CD1c-positive myeloid dendritic cell (primary cell): ENCODE data around the gene EIF3B.
"Not testable (repeated sequence)": the region's sequence is repeated elsewhere in the genome, so short reads cannot be mapped to it uniquely, and the experiment has no call there.

Experiments used
- DNase-seq: peaks from one replicate; pipeline ENCODE4 v3.0.0-alpha.2; 2016; ENCODE audit errors: extremely low spot score

Gene EIF3B

GRCh38 chr7:2376351-2377154 is 21.9 kb downstream of the EIF3B start:
- no peak for DNase-seq

DNA sequence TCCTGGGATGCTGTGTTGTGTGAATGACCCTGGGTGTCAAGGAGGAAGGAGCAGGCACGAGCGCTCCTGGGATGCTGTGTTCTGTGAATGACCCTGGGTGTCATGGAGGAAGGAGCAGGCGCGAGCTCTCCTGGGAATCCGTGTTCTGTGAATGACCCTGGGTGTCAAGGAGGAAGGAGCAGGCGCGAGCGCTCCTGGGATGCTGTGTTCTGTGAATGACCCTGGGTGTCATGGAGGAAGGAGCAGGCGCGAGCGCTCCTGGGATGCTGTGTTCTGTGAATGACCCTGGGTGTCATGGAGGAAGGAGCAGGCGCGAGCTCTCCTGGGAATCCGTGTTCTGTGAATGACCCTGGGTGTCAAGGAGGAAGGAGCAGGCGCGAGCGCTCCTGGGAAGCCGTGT is 22.9 kb downstream of the EIF3B start:
- DNase-seq: not testable (repeated sequence)

DNA sequence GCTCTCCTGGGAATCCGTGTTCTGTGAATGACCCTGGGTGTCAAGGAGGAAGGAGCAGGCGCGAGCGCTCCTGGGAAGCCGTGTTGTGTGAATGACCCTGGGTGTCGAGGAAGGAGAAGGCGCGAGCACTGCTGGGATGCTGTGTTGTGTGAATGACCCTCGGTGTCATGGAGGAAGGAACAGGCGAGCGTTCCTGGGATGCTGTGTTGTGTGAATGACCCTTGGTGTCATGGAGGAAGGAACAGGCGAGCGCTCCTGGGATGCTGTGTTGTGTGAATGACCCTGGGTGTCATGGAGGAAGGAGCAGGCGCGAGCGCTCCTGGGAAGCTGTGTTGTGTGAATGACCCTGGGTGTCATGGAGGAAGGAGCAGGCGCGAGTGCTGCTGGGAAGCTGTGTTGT is 23.5 kb downstream of the EIF3B start:
- DNase-seq: not testable (repeated sequence)

DNA sequence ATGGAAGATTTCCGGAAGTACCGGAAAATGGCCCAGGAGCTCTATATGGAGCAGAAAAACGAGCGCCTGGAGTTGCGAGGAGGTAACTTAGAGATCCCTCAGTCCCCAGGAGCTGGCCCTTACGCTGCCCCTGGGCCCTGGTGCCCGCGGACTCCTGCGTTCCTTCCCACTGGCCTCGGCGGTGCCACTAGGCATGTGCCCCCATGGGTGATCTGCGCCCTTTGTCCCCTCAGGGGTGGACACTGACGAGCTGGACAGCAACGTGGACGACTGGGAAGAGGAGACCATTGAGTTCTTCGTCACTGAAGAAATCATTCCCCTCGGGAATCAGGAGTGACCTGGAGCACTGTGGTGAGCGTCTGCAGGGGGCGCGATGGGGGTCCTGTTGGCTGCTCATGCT is 24.5 kb downstream of the EIF3B start:
- no peak for DNase-seq

DNA sequence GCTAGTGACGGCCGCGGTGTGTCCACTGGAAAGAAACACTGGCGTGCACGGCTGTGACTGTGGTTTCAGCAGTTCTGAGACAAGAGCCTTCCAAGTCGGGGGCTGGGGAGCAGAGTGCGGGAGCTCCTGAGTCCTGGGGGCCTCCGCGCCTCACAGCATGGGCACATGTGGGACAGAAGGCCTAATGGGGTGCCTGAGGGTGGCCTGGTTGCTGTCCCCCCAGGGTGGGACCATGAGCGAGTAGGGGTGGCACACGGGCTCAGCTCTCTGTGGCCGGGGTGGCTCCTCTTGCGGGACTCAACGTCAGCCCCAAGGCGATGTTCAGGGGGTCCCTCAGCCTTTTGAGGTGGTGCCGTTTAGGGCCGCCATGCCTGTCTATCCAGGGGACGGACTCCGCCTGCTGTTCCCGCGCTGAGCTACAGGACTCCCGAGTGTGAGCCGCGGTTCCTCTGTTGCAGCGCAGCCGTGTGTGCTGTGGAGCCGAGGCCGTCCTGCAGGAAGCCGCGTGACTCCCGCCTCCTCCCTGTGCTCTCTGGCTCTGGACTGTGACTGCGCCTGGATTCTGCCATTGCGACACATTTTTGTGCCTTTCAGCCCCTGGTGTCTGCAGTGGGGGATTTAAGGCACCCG is 25.3 kb downstream of the EIF3B start:
- DNase-seq: no peak

DNA sequence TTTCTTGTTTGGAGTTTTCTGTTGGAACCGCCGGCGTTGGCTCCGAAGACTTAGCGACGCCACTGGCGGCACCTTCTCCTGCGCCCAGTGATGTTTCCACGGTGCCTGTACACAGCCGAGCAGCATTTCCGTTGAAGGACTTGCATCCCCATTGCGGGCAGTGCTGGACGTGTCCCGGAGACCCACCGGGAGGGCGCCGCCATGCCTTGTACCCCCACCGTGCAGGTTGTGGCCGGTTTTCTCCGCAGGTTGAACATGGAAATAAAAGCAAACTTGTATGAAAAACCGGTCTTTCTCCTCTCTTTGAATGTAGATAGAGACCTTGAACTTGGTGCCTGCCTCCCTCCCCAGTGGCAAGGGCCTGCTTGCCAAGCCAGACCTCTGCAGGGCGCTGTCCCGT is 25.8 kb downstream of the EIF3B start:
- no peak for DNase-seq

GRCh38 chr7:2381227-2381626 is 26.6 kb downstream of the EIF3B start:
- DNase-seq: no peak

GRCh38 chr7:2381881-2382509 is 27.4 kb downstream of the EIF3B start:
- DNase-seq: no peak

- no peak for DNase-seq
Observed at GRCh38 chr7:2383543-2384274, 29.1 kb downstream of the EIF3B start.

DNA sequence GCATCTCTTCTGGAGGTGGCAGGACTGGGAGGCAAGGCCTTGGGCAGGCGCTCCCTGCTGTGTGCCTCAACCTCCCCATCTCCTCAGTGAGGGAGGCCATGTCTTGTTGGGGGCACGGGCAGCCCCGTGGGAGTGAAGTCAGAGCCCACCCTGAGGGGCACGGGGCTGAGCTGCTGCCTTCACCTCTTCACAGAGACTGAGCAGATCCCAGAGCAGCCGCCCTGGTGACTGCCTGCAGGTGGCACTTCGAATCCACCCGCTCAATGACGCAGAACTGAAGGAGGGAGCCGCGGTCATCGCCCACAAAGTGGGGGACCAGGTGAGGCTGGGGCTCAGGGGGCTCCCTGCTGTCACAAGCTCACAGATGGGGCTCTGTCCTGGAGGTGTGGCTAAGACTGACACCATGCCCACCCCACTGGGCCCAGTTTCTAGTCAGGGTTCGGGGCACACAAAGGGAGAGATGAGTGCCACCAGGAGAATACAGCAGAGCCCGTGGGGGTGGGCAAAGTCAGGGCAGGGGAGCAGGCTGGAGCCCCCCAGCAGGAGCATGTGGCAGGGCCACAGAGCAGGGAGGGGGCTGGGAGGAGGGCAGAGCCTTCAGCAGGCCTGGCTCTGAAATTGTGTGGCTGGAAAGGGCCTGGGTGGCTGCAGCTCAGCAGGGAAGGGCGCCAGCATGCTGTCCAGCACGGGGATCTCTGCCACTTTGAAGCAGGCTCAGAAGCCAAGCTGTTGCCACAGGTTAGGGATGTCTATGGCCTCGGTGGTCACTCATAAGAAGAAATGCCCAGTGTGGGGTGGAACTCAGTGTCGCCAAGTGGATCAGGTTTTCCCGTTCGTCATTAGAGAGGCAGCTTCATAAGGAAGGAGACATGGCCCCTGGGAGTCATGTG is 30.0 kb downstream of the EIF3B start:
- no peak for DNase-seq

GRCh38 chr7:2386122-2386521 is 31.5 kb downstream of the EIF3B start:
- DNase-seq: not testable (repeated sequence)

DNA sequence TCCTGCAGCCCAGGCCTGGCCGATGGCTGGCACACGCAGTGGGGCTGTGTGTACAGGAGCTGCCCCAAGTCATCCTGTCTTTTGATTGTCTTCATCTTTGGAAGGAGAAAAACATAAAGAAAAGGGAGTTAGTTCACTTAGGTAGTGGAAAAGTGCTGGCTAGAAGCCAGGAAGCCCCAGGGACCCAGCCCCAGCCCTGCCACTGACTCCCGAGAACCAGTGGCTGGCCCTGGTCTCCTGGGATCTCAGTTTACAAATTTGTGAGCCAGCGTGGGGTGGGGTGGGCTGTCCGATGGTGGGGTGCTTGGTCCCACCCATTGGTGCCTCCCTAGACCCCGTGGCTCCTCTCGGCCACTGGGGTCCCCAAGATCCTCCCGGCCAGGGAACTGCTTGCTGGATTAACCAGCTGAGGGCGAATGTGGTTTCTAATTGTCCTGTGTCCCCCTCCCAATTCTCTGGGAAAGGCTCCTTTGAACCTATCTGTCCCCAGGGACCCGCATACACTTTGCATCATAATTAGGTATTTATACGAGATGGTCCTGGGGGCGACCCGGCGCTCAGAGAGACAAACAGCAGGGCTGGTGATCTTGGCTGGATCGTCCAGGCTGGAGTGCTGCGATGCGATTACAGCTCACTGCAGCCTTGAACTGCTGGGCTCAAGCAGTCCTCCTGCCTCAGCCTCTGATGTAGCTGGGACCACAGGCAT is 32.5 kb downstream of the EIF3B start:
- no peak for DNase-seq

DNA sequence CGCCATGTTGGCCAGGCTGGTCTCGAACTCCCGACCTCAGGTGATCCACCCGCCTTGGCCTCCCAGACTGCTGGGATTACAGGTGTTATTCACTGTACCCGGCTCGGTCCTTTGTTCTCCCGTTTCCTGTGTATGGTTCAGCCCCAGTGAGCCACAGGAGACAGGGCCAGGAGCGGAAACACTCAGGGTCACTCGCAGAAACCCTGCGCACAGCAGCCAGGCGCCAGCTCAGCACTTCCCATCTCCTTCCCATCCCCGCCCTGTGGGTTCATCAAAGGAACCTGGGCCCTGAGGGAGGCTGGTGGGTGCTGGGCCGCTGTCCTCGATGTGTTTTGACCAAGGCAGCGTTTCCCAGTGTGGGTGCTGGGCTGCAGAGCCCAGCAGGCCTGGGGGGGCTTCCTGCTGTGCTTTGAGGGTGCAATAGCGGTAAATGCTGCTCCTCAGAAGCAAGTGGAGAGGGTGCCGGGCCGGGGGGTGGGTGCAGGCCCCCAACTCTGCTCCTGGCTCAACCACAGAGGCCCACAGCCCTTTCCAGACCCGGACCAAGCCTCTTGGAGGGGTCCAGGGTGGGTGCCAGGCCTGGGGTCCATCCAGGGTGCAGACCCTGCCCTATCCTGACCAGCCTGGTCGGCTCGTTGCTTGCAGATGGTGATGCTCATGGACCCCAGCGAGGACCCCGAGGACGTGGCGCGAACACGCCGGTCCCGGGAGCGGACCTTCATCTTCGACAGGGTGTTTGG is 33.4 kb downstream of the EIF3B start:
- DNase-seq: no peak

- no peak for DNase-seq
Observed at GRCh38 chr7:2388637-2388954, 34.0 kb downstream of the EIF3B start.

- DNase-seq: peak; percentile 89
Observed at GRCh38 chr7:2390020-2390816, 35.6 kb downstream of the EIF3B start.

DNA sequence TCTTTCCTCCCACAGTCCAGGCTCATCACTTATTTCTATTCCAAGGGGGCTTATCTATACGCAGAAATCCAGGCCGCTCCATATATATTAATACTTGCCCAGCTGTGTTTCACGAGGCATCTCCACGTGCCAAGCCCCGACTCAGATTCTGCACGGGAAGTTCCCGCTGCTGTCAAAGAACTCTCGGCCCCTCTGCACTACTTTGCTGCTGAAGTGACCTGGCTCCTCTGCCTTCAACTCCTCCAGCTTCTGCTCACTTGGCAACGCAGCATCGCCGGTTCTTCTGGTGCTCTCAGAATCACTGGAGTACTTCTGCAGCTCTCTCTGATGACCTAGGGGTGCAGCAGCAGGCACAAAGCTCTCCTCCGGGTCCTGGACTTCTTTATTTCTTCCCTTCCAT is 39.1 kb downstream of the EIF3B start:
- DNase-seq: no peak

DNA sequence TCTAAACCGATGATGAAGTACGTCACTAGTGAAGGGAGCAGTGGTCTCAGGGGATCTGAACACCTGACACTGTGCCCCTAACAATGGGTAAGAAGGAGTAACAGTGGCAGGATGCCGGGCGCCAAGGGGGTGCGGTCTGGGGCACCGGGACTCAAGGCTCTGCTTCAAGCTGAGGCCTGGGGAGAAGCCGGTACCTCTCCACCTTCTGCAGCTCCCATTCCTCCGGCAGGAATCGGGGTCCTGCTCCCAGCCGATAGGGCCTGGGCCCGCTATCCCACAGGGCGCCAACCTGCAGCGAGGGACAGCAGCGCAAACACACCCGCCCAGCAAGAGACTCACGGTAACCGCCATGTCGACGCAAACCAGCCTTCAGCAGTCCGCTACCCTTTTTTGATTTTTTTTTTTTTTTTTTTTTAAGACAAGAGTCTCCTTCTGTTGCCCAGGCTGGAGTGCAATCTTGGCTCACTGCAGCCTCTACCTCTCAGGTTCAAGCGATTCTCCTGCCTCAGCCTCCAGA is 40.0 kb downstream of the EIF3B start:
- no peak for DNase-seq

- no peak for DNase-seq
Observed at GRCh38 chr7:2398506-2398905, 43.9 kb downstream of the EIF3B start.
